Right lobe of liver (tissue), 6 donors: ENCODE results near the gene ELK3. TPM values are rescaled to one million over a fixed set of nuclear protein-coding genes. Genes with fewer than 3 reads are reported as not detected.

Source experiments
- ATAC-seq, 4 donors: fragments of 200-7000 bp; cut with Tn5 transposase; one replicate each; pipeline ENCODE4 v1.9.1; 2020; ENCODE audit warnings: mild to moderate bottlenecking in 4 of 4, moderate library complexity in 4 of 4
- DNase-seq, 3 donors: peaks; one replicate each; pipeline ENCODE4 v3.0.0-alpha.2; 2020
- H3K27ac ChIP-seq, 3 donors: fragments of 200-600 bp; one replicate each; pipeline ENCODE4 v1.8.0; 2022
- H3K27me3 ChIP-seq, 2 donors: fragments of 200-600 bp; one replicate each; pipeline ENCODE4 v1.8.0; 2022
- H3K36me3 ChIP-seq, 4 donors: fragments of 200-600 bp; sonication (generic) in 1 of 4; one replicate each; pipeline versions ENCODE4 v1.5.1 to v1.8.0; 2017 to 2022; ENCODE audit warnings: control low read depth in 1 of 4
- H3K4me1 ChIP-seq, 4 donors: fragments of 200-600 bp; sonication (generic) in 1 of 4; one replicate each; pipeline versions ENCODE4 v1.5.1 to v1.8.0; 2017 to 2022; ENCODE audit warnings: control low read depth in 1 of 4
- H3K4me3 ChIP-seq, 3 donors: fragments of 200-600 bp; one replicate each; pipeline ENCODE4 v1.8.0; 2022
- H3K9me3 ChIP-seq, 4 donors: fragments of 200-600 bp; sonication (generic) in 1 of 4; one replicate each; pipeline versions ENCODE4 v1.5.1 to v1.8.0; 2017 to 2022; ENCODE audit warnings: control low read depth in 1 of 4
- POLR2A ChIP-seq: fragments of 450-650 bp; IDR thresholded peaks from one replicate; pipeline ENCODE4 v1.6.1; 2017; ENCODE audit warnings: antibody characterized with exemption, mild to moderate bottlenecking
- WGBS: methylation state at CpG from one replicate; pipeline ENCODE4 v1.1.6; 2018; ENCODE audit warnings: low coverage, low lambda C conversion rate; ENCODE audit not compliant: insufficient coverage; ENCODE audit errors: missing lambda C conversion rate; 5-methylcytosine and 5-hydroxymethylcytosine counted together
- intact Hi-C, 2 donors: fragments of 100-400 bp; cut with DNase I; formaldehyde crosslinking; loops; one replicate each; pipeline versions ENCODE4 v1.11.2 to v1.14.1; 2022
- total RNA-seq, 6 experiments: library from RNA; depleted of rRNA in 2 of 6; stranded (reverse); fragments of >200 nt in 2 of 6; fragmentation: NEBNext Ultra II Directional in 3 of 6; extraction: Animal tissue kit (Norgen Biotek cat#: 25700) in 3 of 6; gene quantifications; one replicate each; pipeline versions ENCODE4 v1.1.0 to v1.2.4, GENCODE V29; 2016 to 2023
- TF ChIP-seq, protein P1 (sequence below), 4 donors: fragments of 200-600 bp in 3 of 4; fragments of 450-650 bp in 1 of 4; IDR thresholded peaks; one replicate each; pipeline versions ENCODE4 v1.5.1 to v1.8.0; 2016 to 2022; ENCODE audit warnings: antibody characterized with exemption in 4 of 4, mild to moderate bottlenecking in 2 of 4
- donor health status: DM: no; HTN: yes; CAD: no.
- donor health status: DM: no; HTN: no; CAD: no.
- donor health status: DM: no; HTN: no; CAD: no.
- donor health status: DM: no; HTN: yes; CAD: no.
- donor health status: DM: no; HTN: yes; CAD: no.

The ELK3 gene
- total RNA-seq, 6 experiments from 2014 or later: 5.3 to 11.2 (median 5.8) TPM

DNA sequence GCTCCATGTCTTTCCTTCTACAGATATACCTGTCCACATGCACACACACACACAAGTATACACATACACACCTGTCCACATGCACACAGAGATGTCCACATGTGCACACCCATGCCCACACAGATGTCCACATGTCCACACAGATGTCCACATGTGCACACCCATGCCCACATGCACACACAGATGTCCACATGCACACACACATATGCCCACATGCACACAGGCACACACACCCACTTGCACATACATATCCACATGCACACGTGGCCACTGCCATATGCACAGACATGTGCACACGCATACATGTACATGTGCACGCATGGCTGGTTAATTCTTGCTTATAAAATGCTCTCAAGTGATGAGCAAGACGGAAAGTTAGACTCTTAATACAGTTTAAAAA lies 32.2 kb downstream of the ELK3 start:
- Histone ChIP-seq H3K27ac (peak overlapping the region in 1 of 3 donors; percentile 29), H3K36me3 (peaks cover 0 to 2% (median 0%) of the 10 kb centered on the region in 4 donors), H3K9me3 (no peaks in the 10 kb centered on the region), H3K4me3 (no peak overlapping the region), H3K27me3 (no peaks in the 10 kb centered on the region), H3K4me1 (peaks cover 0 to 17% (median 6%) of the 10 kb centered on the region in 4 donors)
- ATAC-seq: no peak
- intact Hi-C loops: no loop called here
- 75% methylated on average over 4 of the region's 4 CpGs for WGBS
- no peak for DNase-seq
- TF ChIP-seq, protein P1, sequence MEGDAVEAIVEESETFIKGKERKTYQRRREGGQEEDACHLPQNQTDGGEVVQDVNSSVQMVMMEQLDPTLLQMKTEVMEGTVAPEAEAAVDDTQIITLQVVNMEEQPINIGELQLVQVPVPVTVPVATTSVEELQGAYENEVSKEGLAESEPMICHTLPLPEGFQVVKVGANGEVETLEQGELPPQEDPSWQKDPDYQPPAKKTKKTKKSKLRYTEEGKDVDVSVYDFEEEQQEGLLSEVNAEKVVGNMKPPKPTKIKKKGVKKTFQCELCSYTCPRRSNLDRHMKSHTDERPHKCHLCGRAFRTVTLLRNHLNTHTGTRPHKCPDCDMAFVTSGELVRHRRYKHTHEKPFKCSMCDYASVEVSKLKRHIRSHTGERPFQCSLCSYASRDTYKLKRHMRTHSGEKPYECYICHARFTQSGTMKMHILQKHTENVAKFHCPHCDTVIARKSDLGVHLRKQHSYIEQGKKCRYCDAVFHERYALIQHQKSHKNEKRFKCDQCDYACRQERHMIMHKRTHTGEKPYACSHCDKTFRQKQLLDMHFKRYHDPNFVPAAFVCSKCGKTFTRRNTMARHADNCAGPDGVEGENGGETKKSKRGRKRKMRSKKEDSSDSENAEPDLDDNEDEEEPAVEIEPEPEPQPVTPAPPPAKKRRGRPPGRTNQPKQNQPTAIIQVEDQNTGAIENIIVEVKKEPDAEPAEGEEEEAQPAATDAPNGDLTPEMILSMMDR (IDR thresholded peaks at IDR 0.05): no peak
- TF ChIP-seq POLR2A: no peak

DNA sequence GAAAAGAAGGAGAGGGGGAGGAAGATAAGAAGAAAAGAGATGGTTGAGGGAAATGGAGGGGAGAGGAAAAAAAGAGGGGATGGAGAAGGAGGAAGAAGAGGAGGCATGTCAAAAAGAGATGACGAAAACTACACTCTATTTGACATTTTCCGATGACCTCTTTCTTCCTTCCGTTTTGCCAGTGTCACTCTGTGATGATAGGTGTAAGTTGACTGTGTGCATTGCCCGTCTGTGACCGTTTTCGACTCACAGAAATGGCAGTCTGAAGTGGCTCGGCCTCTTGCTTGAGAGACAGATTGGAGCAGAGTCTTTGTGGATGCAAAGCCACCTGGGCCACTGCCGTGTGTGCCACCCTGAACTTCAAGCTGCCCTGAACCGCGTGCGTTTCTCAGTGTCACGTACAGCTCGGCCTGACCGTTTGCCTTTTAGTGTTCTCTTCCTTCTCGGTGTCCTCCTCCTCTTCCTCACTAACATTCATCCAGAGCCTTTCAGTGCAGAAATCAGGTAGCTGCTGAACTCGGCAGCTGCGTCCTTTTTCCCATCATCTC lies 32.7 kb downstream of the ELK3 start:
- ATAC-seq (no peak), DNase-seq (no peak)
- peaks cover 0 to 17% (median 6%) of the 10 kb centered on the region in 4 donors for H3K4me1 ChIP-seq
- no peaks in the 10 kb centered on the region for H3K27me3 ChIP-seq
- H3K27ac ChIP-seq: peak overlapping the region in 1 of 3 donors; percentile 24
- no peaks in the 10 kb centered on the region for H3K9me3 ChIP-seq
- peaks cover 0 to 2% (median 0%) of the 10 kb centered on the region in 4 donors for H3K36me3 ChIP-seq
- H3K4me3 ChIP-seq: no peak overlapping the region
- WGBS: 76% methylated on average over 15 of the region's 17 CpGs
- intact Hi-C loops: no loop called here
- no peak for TF ChIP-seq POLR2A
- TF ChIP-seq, protein P1 (IDR thresholded peaks at IDR 0.05): no peak

DNA sequence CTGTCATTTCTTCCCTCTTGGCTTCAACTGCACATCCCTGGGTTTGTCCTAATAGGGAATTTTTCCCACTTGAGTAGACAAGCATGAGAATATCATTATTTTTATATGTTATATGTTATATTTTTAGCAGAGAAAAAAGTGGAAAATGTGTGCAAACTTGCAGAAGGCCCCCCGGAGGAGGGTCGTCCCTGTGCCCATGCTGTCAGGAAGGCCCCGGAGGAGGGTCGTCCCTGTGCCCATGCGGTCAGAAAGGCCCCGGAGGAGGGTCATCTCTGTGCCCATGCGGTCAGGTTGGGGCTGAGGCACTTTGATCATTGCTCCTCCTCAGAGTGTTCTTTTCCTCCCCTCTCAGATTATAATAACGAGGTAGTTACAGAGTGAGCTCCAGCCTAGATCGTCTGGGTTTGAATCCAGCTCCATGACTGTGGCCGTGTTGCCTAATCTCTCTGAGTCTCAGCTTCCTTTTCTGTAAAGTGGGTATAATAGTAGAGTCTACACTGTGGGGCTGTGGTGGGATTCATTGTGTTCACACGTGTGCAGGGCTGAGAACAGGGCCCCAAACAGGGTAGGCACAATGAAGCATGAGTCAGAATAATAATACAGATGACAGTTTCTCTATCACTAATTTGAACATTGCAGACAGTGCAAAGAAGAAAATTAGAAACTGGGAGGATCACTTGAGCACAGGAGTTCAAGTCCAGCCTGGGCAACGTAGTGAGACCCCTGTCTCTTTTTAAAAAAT lies 33.4 kb downstream of the ELK3 start:
- Histone ChIP-seq H3K36me3 (peaks cover 0 to 2% (median 0%) of the 10 kb centered on the region in 4 donors), H3K4me3 (no peak overlapping the region), H3K27me3 (no peaks in the 10 kb centered on the region), H3K4me1 (peaks cover 0 to 17% (median 6%) of the 10 kb centered on the region in 4 donors), H3K27ac (peak overlapping the region in 1 of 3 donors; percentile 24), H3K9me3 (no peaks in the 10 kb centered on the region)
- intact Hi-C loops: no loop called here
- ATAC-seq (no peak), DNase-seq (no peak)
- TF ChIP-seq POLR2A: no peak
- TF ChIP-seq, protein P1 (IDR thresholded peaks at IDR 0.05): no peak
- 63% methylated on average over 8 of the region's 12 CpGs for WGBS

DNA sequence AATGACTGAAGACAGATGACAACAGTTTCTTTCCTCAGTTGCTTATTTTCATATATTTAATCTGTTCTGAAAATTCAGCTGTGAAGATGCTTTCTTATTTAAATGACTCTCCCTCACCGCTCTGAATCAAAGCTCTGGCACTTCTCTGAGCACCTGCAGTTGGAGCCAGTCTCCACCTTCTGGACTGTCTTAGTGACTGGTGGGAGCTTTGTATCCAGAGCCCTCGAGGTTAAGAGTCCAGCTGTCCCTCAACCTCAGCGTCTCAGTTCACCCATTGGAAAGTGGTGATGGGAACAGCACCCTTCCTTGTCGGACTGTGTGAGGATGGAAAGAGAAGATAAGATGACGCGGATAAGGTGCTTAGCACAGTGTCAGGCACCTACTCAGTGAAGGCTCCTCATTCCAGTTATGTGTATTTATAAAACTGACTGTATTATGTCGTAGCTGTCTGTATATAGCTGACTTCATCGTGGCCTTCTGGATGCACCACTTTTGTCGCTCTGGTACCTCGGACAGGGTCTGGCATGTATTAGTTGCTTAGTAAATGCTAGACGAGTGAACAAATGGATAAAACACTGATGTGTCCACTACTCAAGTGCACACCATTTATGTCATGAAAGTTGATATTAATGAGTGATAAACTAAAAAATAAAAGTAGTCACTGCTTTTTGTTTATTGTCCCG lies 34.5 kb downstream of the ELK3 start:
- TF ChIP-seq POLR2A: no peak
- TF ChIP-seq, protein P1 (IDR thresholded peaks at IDR 0.05): no peak
- H3K27ac ChIP-seq: peak overlapping the region in 2 of 3 donors; percentile 21 to 25
- H3K36me3 ChIP-seq: peaks cover 0 to 2% (median 0%) of the 10 kb centered on the region in 4 donors
- DNase-seq (no peak), ATAC-seq (no peak)
- H3K4me1 ChIP-seq: peaks cover 0 to 17% (median 6%) of the 10 kb centered on the region in 4 donors
- no peaks in the 10 kb centered on the region for H3K27me3 ChIP-seq
- H3K4me3 ChIP-seq: no peak overlapping the region
- intact Hi-C loops: no loop called here
- no peaks in the 10 kb centered on the region for H3K9me3 ChIP-seq
- 75% methylated on average over 11 of the region's 12 CpGs for WGBS
